Measurements from ENCODE around the gene ERO1A. TPM values are rescaled to one million over a fixed set of nuclear protein-coding genes. Genes with fewer than 3 reads are reported as not detected.
"Not testable (repeated sequence)": the region's sequence is repeated elsewhere in the genome, so short reads cannot be mapped to it uniquely, and the experiment has no call there.

ERO1A gene
- total RNA-seq, 4 donors from 2014 or later, result 35.5 to 42.7 (median 37.9) TPM

DNA sequence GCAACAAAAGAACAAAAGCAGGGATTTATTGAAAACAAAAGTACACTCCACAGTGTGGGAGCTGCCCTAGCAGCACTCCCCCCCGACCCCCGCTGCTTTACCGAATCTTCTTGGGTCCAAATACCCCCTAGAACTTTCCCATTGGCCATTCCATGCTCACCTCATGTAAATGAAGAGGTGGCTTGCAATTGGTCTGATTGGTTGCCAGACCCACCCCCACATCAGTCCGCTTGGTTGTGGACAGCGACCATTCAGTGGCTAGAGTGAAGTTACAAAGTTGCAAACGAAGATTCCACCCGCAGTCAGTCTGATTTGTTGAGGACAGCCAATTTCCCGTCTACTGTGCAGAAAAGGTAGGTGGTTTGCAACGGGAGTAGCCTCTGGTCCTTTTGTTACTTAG is 38.5 kb upstream of the ERO1A start:
- TF ChIP-seq CTCF (IDR thresholded peaks at IDR 0.05) (no peak), POLR2AphosphoS5 (IDR thresholded peaks at IDR 0.05) (no peak), POLR2A (IDR thresholded peaks at IDR 0.05; ENCODE audit: low read depth) (no peak), EP300 (IDR thresholded peaks at IDR 0.05) (no peak)
- H3K27me3 ChIP-seq, result no peaks in the 10 kb centered on the region
- H3K4me1 ChIP-seq, result peaks cover 17 to 42% (median 25%) of the 10 kb centered on the region in 4 donors

GRCh38 chr14:52730709-52731111 is 35.4 kb upstream of the ERO1A start:
- Histone ChIP-seq H3K36me3 (peaks cover 3 to 38% (median 25%) of the 10 kb centered on the region in 4 donors), H3K27ac (replicated peaks in 1 of 4) (peak overlapping the region; percentile 88 to 94 (median 90)), H3K9me3 (no peaks in the 10 kb centered on the region), H3K27me3 (no peaks in the 10 kb centered on the region), H3K4me3 (peak overlapping the region; percentile 83 to 96 (median 92)), H3K4me1 (peaks cover 8 to 32% (median 17%) of the 10 kb centered on the region in 4 donors)
- DNase-seq (ENCODE audit: extremely low spot score), result no peak
- no peak for TF ChIP-seq CTCF (IDR thresholded peaks at IDR 0.05)
- no peak for TF ChIP-seq POLR2A (IDR thresholded peaks at IDR 0.05; ENCODE audit: low read depth)
- TF ChIP-seq POLR2AphosphoS5 (IDR thresholded peaks at IDR 0.05), result no peak
- TF ChIP-seq EP300 (IDR thresholded peaks at IDR 0.05), result no peak
- intact Hi-C loops (cut with DNase I), result no loop called here
- 0% methylated on average over 11 of the region's 11 CpGs for WGBS

More for the DNA sequence above, 38.5 kb upstream of the ERO1A start:
- no peak overlapping the region for H3K27ac ChIP-seq (replicated peaks in 1 of 4)
- intact Hi-C loops (cut with DNase I), result no loop called here
- no peak overlapping the region for H3K4me3 ChIP-seq
- H3K36me3 ChIP-seq, result peaks cover 0 to 12% (median 0%) of the 10 kb centered on the region in 4 donors
- no peaks in the 10 kb centered on the region for H3K9me3 ChIP-seq
- DNase-seq (ENCODE audit: extremely low spot score), result no peak
- WGBS, result 96% methylated on average over 9 of the region's 9 CpGs

- intact Hi-C loops (cut with DNase I), result no loop called here
- 0% methylated on average over 26 of the region's 72 CpGs for WGBS
These were observed 34.8 kb upstream of the ERO1A start, which contains the start of gene STYX for GRCh38 chr14:52729925-52730708. TSS of gene STYX (plus strand) at chr14:52730166. CDS start at chr14:52730475, 309 bp downstream.

DNA sequence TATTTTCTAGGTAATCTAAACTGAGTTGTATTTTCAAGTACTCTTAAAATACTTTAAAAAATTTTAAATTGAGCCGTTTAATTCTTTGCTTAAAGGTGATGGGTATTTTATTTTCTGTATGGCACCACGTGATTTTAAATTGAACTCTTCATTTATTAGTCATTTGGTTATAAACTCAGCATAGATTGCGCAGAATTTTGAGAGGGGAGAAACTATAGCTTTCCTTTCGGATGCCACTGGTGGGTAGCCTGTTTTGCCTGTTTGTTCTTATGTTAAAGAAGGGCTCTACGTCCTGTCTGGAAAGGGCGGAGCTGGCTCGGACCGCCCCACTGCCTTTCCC is 34.2 kb upstream of the ERO1A start:
- no peaks in the 10 kb centered on the region for H3K27me3 ChIP-seq
- intact Hi-C loops (cut with DNase I), result no loop called here
- no peaks in the 10 kb centered on the region for H3K9me3 ChIP-seq
- peaks cover 8 to 27% (median 17%) of the 10 kb centered on the region in 4 donors for H3K4me1 ChIP-seq
- peak overlapping the region; percentile 83 to 96 (median 92) for H3K4me3 ChIP-seq
- no peak for DNase-seq (ENCODE audit: extremely low spot score)
- H3K27ac ChIP-seq (replicated peaks in 1 of 4), result peak overlapping the region; percentile 69 to 94 (median 90)
- no peak for TF ChIP-seq POLR2AphosphoS5 (IDR thresholded peaks at IDR 0.05)
- TF ChIP-seq CTCF (IDR thresholded peaks at IDR 0.05), result no peak
- TF ChIP-seq POLR2A (IDR thresholded peaks at IDR 0.05; ENCODE audit: low read depth), result no peak
- no peak for TF ChIP-seq EP300 (IDR thresholded peaks at IDR 0.05)
- WGBS, result 3% methylated on average over 8 of the region's 8 CpGs
- H3K36me3 ChIP-seq, result peaks cover 7 to 50% (median 34%) of the 10 kb centered on the region in 4 donors

More at GRCh38 chr14:52729925-52730708, 34.8 kb upstream of the ERO1A start, which contains the start of gene STYX:
- Histone ChIP-seq H3K27me3 (no peaks in the 10 kb centered on the region), H3K4me1 (peaks cover 8 to 28% (median 17%) of the 10 kb centered on the region in 4 donors), H3K9me3 (no peaks in the 10 kb centered on the region), H3K36me3 (peaks cover 7 to 44% (median 29%) of the 10 kb centered on the region in 4 donors), H3K27ac (replicated peaks in 1 of 4) (peak within 1 kb of the TSS; percentile 88 to 94 (median 90)), H3K4me3 (peak within 1 kb of the TSS; percentile 83 to 96 (median 92))
- DNase-seq (ENCODE audit: extremely low spot score), result peak; percentile 99
- TF ChIP-seq EP300 (IDR thresholded peaks at IDR 0.05) (no peak), POLR2A (IDR thresholded peaks at IDR 0.05; ENCODE audit: low read depth) (no peak), POLR2AphosphoS5 (IDR thresholded peaks at IDR 0.05) (peak; percentile 83 to 86), CTCF (IDR thresholded peaks at IDR 0.05) (peak in 2 of 3 experiments; percentile 28 to 45)

- intact Hi-C loops (cut with DNase I); H3K9me3 ChIP-seq; H3K27me3 ChIP-seq; DNase-seq (ENCODE audit: extremely low spot score); H3K4me3 ChIP-seq: not testable (repeated sequence)
- 87% methylated on average over 15 of the region's 15 CpGs for WGBS
- Histone ChIP-seq H3K27ac (replicated peaks in 1 of 4) (peak overlapping the region; percentile 69 to 94 (median 90)), H3K36me3 (peaks cover 10 to 54% (median 39%) of the 10 kb centered on the region in 4 donors), H3K4me1 (peaks cover 8 to 27% (median 17%) of the 10 kb centered on the region in 4 donors)
These were observed 33.7 kb upstream of the ERO1A start for GRCh38 chr14:52729035-52729434.

GRCh38 chr14:52727509-52727908 is 32.2 kb upstream of the ERO1A start:
- H3K27me3 ChIP-seq; H3K27ac ChIP-seq (replicated peaks in 1 of 4); DNase-seq (ENCODE audit: extremely low spot score); H3K4me3 ChIP-seq; H3K9me3 ChIP-seq; intact Hi-C loops (cut with DNase I): not testable (repeated sequence)
- 94% methylated on average over 2 of the region's 2 CpGs for WGBS
- H3K4me1 ChIP-seq, result peaks cover 14 to 21% (median 17%) of the 10 kb centered on the region in 4 donors
- peaks cover 20 to 61% (median 54%) of the 10 kb centered on the region in 4 donors for H3K36me3 ChIP-seq

Measured in esophagus muscularis mucosa (tissue), 4 donors.